CD14-positive monocyte (primary cell): ENCODE data around the gene MSRB3. TPM values are rescaled to one million over a fixed set of nuclear protein-coding genes. Genes with fewer than 3 reads are reported as not detected.

Source experiments
- DNase-seq, 3 donors: peaks; one replicate each; pipeline ENCODE4 v3.0.0-alpha.2; 2011 to 2022
- H2AFZ ChIP-seq: 2 replicates; pipeline ENCODE4 v1.6.0; 2012; ENCODE audit warnings: mild to moderate bottlenecking, low read depth, low read length, inconsistent platforms; ENCODE audit not compliant: insufficient read depth, poor library complexity, severe bottlenecking
- H3K27ac ChIP-seq, 2 donors: 1 replicate in 1 of 2; 2 replicates in 1 of 2; pipeline ENCODE4 v1.5.1; 2012 to 2013; ENCODE audit warnings: low read length in 2 of 2, control low read depth in 1 of 2, inconsistent platforms in 1 of 2, low read depth in 1 of 2, mild to moderate bottlenecking in 1 of 2
- H3K27me3 ChIP-seq, 2 donors: one replicate each; pipeline versions ENCODE4 v1.6.0 to v1.6.1; 2011 to 2013; ENCODE audit warnings: low read length in 2 of 2; ENCODE audit not compliant: control insufficient read depth in 2 of 2, insufficient read depth in 2 of 2
- H3K36me3 ChIP-seq, 2 donors: replicated peaks in 1 of 2; 1 replicate in 1 of 2; 2 replicates in 1 of 2; pipeline versions ENCODE4 v1.5.1 to v1.6.1; 2012 to 2013; ENCODE audit warnings: low read length in 2 of 2, control low read depth in 1 of 2, inconsistent platforms in 1 of 2, mild to moderate bottlenecking in 1 of 2; ENCODE audit not compliant: insufficient read depth in 2 of 2, control insufficient read depth in 1 of 2
- H3K4me1 ChIP-seq, 2 donors: 1 replicate in 1 of 2; 2 replicates in 1 of 2; pipeline versions ENCODE4 v1.5.1 to v1.6.1; 2012 to 2013; ENCODE audit warnings: low read length in 2 of 2, control low read depth in 1 of 2, inconsistent platforms in 1 of 2, mild to moderate bottlenecking in 1 of 2, moderate library complexity in 1 of 2; ENCODE audit not compliant: insufficient read depth in 2 of 2, control insufficient read depth in 1 of 2
- H3K4me2 ChIP-seq: replicated peaks from 2 replicates; pipeline ENCODE3; 2012; ENCODE audit warnings: low read length, moderate library complexity, mild to moderate bottlenecking; ENCODE audit not compliant: poor library complexity, severe bottlenecking; ENCODE audit errors: extremely low read depth
- H3K4me3 ChIP-seq, 3 experiments: fragments of 200-600 bp in 1 of 3; sonication (generic) in 1 of 3; replicated peaks in 1 of 3; 1 replicate in 2 of 3; 2 replicates in 1 of 3; pipeline ENCODE4 v1.5.1; 2011 to 2013; ENCODE audit warnings: low read length in 3 of 3, mild to moderate bottlenecking in 3 of 3, control low read depth in 2 of 3, low read depth in 2 of 3, inconsistent platforms in 1 of 3, moderate library complexity in 1 of 3
- H3K79me2 ChIP-seq: 2 replicates; pipeline ENCODE4 v1.6.0; 2012; ENCODE audit warnings: mild to moderate bottlenecking, control low read depth, inconsistent platforms, low read length, moderate library complexity; ENCODE audit not compliant: insufficient read depth
- H3K9ac ChIP-seq: 2 replicates; pipeline ENCODE4 v1.6.0; 2017; ENCODE audit warnings: low read length, mild to moderate bottlenecking; ENCODE audit not compliant: insufficient read depth, poor library complexity, severe bottlenecking
- H3K9me3 ChIP-seq, 2 donors: replicated peaks in 1 of 2; 1 replicate in 1 of 2; 2 replicates in 1 of 2; pipeline versions ENCODE4 v1.5.1 to v1.6.1; 2012 to 2013; ENCODE audit warnings: low read length in 2 of 2, control low read depth in 1 of 2; ENCODE audit not compliant: control insufficient read depth in 1 of 2, insufficient read depth in 1 of 2
- H4K20me1 ChIP-seq: 2 replicates; pipeline ENCODE4 v1.6.0; 2012; ENCODE audit warnings: mild to moderate bottlenecking, low read length, control low read depth, moderate library complexity; ENCODE audit not compliant: insufficient read depth
- H3K27ac Mint-ChIP-seq, 7 donors: one replicate each; pipeline ENCODE4 v1.8.0; 2020; ENCODE audit warnings: mild to moderate bottlenecking in 7 of 7, mixed read lengths in 7 of 7, moderate library complexity in 6 of 7, inconsistent platforms in 2 of 7
- H3K27me3 Mint-ChIP-seq, 3 donors: one replicate each; pipeline ENCODE4 v1.8.0; 2021 to 2022; ENCODE audit warnings: low read depth in 3 of 3, mild to moderate bottlenecking in 3 of 3, mixed read lengths in 3 of 3, moderate library complexity in 3 of 3, inconsistent platforms in 1 of 3
- H3K36me3 Mint-ChIP-seq, 2 donors: one replicate each; pipeline ENCODE4 v1.8.0; 2020; ENCODE audit warnings: mixed read lengths in 2 of 2, inconsistent platforms in 1 of 2, mild to moderate bottlenecking in 1 of 2
- H3K4me1 Mint-ChIP-seq: one replicate; pipeline ENCODE4 v1.8.0; 2020; ENCODE audit warnings: mild to moderate bottlenecking, mixed read lengths
- H3K4me3 Mint-ChIP-seq, 2 donors: one replicate each; pipeline ENCODE4 v1.8.0; 2020; ENCODE audit warnings: mild to moderate bottlenecking in 2 of 2, mixed read lengths in 2 of 2, moderate library complexity in 1 of 2
- H3K9me3 Mint-ChIP-seq, 7 donors: one replicate each; pipeline ENCODE4 v1.8.0; 2020 to 2022; ENCODE audit warnings: mixed read lengths in 7 of 7, mild to moderate bottlenecking in 6 of 7, moderate library complexity in 6 of 7, inconsistent platforms in 2 of 7
- WGBS: methylation state at CpG from one replicate; pipeline ENCODE4 v1.1.5; 2013; ENCODE audit warnings: missing lambda C conversion rate; ENCODE audit not compliant: insufficient coverage; 5-methylcytosine and 5-hydroxymethylcytosine counted together
- intact Hi-C, 2 donors: fragments of 100-400 bp; cut with micrococcal nuclease; formaldehyde crosslinking; loops; one replicate each; pipeline versions ENCODE4 v1.15.0 to v1.15.1; 2023
- polyA plus RNA-seq, 3 donors: library from polyadenylated mRNA; depleted of rRNA in 1 of 3; unstranded in 2 of 3; stranded (reverse) in 1 of 3; fragments of 300-500 nt in 2 of 3; fragments of >200 nt in 1 of 3; fragmentation: Illumina TruSeq in 2 of 3; gene quantifications; 1 replicate in 2 of 3; 2 replicates in 1 of 3; pipeline ENCODE4 v1.2.3, GENCODE V29; 2012 to 2021
- TF ChIP-seq, protein P1 (sequence below): fragments of 200-600 bp; IDR thresholded peaks from one replicate; pipeline ENCODE4 v1.8.0; 2022; ENCODE audit warnings: antibody characterized with exemption, mild to moderate bottlenecking

The MSRB3 gene
- polyA plus RNA-seq, 3 donors: 0.25 to 1.1 (median 1.0) TPM

DNA sequence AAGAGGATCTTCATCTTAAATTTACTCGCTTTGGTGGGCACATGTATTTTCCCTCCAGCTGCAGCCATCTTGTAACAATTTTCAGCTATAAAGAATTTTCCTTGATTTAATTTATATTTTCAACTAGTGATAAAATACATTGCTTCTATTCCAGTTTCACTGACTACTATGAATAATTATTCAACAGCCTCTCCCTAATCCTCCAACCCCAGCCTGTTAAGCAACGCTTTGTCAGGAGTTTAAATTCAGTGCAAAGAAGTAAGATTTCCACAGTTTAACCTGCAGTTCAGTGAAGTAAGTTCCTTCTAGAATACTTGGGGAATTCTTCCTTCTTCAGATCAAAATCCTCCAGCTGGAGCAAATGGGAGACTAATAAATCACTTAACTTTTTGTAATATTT, 180.2 kb downstream of the MSRB3 start:
- Histone ChIP-seq H2AFZ (no peak overlapping the region), H3K36me3 (no peaks in the 10 kb centered on the region), H3K9me3 (no peaks in the 10 kb centered on the region), H4K20me1 (no peaks in the 10 kb centered on the region), H3K27me3 (no peaks in the 10 kb centered on the region), H3K4me1 (no peaks in the 10 kb centered on the region), H3K79me2 (no peaks in the 10 kb centered on the region), H3K9ac (no peak overlapping the region), H3K27ac (no peak overlapping the region), H3K4me3 (no peak overlapping the region), H3K4me2 (no peak overlapping the region)
- H3K27ac Mint-ChIP-seq: no peak overlapping the region
- DNase-seq: no peak
- H3K4me1 Mint-ChIP-seq: peaks cover 5% of the 10 kb centered on the region
- H3K36me3 Mint-ChIP-seq: peaks cover 3 to 8% of the 10 kb centered on the region in 2 donors
- no peaks in the 10 kb centered on the region for H3K27me3 Mint-ChIP-seq
- intact Hi-C loops: no loop called here
- WGBS: no CpG with 5 or more reads among the region's 2 CpGs
- TF ChIP-seq, protein P1, sequence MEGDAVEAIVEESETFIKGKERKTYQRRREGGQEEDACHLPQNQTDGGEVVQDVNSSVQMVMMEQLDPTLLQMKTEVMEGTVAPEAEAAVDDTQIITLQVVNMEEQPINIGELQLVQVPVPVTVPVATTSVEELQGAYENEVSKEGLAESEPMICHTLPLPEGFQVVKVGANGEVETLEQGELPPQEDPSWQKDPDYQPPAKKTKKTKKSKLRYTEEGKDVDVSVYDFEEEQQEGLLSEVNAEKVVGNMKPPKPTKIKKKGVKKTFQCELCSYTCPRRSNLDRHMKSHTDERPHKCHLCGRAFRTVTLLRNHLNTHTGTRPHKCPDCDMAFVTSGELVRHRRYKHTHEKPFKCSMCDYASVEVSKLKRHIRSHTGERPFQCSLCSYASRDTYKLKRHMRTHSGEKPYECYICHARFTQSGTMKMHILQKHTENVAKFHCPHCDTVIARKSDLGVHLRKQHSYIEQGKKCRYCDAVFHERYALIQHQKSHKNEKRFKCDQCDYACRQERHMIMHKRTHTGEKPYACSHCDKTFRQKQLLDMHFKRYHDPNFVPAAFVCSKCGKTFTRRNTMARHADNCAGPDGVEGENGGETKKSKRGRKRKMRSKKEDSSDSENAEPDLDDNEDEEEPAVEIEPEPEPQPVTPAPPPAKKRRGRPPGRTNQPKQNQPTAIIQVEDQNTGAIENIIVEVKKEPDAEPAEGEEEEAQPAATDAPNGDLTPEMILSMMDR: no peak
- peaks cover 0 to 6% (median 0%) of the 10 kb centered on the region in 7 donors for H3K9me3 Mint-ChIP-seq
- no peak overlapping the region for H3K4me3 Mint-ChIP-seq

DNA sequence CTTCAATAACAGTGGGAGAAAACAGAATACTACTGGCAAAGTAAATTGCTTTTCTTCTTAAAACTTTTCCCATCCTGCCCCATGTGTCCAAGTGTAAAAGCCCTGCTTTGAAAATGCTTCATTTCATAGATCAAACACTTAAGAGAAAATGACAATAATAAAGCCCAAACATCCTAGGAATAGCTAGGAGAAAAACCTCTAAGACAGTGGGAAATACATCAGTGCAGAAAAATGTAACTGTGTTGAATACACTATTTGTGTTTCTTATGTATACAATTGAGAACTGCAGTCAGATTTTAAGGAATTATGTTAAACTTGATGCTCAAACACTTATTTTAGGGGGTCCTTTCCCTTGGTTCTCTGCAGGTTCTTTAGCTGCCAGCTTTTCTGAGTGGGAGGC, 181.1 kb downstream of the MSRB3 start:
- Mint-ChIP-seq H3K4me1 (peaks cover 5% of the 10 kb centered on the region), H3K27ac (no peak overlapping the region), H3K4me3 (no peak overlapping the region), H3K36me3 (peaks cover 3 to 8% of the 10 kb centered on the region in 2 donors), H3K27me3 (no peaks in the 10 kb centered on the region), H3K9me3 (peaks cover 0 to 6% (median 0%) of the 10 kb centered on the region in 7 donors)
- H2AFZ ChIP-seq: no peak overlapping the region
- H3K27me3 ChIP-seq: no peaks in the 10 kb centered on the region
- H3K79me2 ChIP-seq: no peaks in the 10 kb centered on the region
- H3K4me3 ChIP-seq: no peak overlapping the region
- H3K9me3 ChIP-seq: no peaks in the 10 kb centered on the region
- intact Hi-C loops: no loop called here
- H4K20me1 ChIP-seq: no peaks in the 10 kb centered on the region
- no peak for DNase-seq
- no peak overlapping the region for H3K27ac ChIP-seq
- H3K4me2 ChIP-seq: no peak overlapping the region
- H3K36me3 ChIP-seq: no peaks in the 10 kb centered on the region
- no peaks in the 10 kb centered on the region for H3K4me1 ChIP-seq
- TF ChIP-seq, protein P1: no peak
- no peak overlapping the region for H3K9ac ChIP-seq
